DMS53 (cell line): ENCODE results near the gene SYCE3.

ENCODE experiments used
- DNase-seq: peaks from one replicate; lab custom pipeline; 2025; lab: John Stamatoyannopoulos, UW

Gene SYCE3

DNA sequence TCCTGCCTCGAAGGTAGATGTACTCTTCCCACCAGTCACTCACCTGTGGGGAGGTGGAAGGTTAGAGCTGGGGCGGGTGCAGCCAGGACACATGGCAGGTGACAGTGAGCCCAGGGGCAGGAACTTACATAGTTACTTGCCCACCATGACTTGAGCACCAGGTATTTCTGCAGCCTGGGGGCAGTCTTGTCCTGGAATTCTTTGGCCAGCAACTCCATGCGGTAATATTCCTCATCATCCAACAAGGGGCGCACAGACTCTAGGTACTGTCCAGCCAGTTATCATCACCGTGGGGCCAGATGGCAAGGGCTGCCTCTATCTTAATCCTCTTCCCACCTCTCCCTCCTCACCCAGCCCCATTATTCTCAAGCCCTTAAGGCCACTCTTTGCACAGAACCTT, 13.4 kb upstream of the SYCE3 start:
- peak; percentile 62 for DNase-seq

DNA sequence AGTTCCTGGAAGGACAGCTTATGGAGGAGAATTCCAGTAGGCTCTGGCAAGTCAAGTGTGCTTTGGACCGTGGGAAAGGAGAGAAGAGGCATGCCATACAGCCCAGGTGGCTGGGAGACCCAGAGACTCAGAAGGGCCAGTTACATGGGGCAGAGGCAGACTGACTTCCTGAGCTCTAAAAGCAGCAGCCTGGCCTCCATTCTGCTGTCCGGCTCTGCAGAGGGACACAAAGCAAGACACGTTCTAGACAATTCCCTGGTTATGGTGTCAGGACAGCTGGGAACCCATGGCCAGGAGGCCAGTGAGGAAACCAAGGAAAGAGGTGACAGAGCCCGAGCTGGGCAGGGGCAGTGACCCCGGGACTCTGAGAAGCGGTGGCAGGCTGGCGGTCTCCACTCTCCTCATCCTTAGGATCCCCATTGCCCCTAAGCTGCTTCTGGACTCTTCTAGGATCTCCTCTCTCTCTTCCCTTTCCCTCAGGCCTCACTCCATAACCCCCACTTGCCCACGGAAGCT, 12.8 kb upstream of the SYCE3 start:
- DNase-seq, result no peak

DNA sequence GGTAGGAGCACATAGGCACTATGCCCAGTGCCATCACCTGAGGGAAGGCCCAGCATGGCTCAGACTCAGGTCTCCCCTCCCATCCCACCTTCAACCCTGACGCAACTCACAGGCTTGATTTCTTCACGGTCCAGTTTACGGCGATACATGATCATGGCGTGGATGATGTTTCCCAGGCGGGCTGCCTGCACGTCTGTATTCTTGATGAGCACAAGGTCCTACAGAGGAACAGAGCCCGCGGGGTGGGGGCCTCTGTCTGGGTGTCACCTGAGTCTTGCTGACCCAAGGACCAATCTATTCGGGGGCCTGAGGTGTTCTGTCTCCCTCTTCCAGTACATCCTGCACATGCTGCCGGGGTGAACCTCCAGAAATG, 11.7 kb upstream of the SYCE3 start:
- no peak for DNase-seq

DNA sequence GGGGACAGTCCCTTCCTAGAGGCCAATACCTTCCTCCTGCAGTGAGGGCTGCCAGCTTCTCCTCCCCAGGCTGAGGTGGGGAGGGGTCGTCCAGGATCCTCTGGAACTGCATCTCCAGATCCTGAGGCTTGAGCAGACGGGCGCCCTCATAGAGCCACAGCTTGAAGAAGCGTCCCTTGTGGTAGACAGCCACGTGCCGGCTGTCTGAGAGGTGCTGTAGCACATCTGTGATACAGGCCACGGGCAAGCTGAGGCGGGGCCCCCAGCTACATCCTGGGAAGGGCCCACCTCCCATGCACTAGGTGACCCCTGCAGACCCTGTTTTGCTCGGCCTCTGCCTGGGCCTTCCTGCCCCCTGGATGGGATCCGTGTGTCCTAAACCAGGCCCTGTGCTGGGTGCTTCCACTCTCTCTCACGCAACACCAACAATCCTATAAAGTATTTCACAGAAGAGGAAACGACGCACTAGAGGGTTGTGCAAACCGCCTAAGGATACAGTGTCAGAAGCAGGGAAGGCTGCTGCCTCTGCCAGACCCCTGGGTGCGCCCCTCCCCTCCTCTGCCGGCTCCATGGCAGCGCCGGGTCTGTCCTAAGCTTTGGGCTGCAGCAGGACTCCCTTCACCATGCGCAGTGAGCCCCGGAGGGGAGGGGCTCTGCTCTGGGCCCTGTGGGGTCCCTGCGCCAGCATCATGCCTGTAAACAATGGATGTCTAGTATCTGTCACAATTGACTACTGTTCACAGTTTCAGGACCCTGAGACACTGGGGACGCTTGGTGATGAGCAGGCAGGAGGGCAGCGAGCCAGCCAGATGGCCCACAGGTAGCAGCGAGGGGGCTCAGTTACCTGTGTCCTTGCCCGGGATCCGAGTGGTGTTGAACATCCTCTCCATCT, 11.0 kb upstream of the SYCE3 start:
- no peak for DNase-seq

DNA sequence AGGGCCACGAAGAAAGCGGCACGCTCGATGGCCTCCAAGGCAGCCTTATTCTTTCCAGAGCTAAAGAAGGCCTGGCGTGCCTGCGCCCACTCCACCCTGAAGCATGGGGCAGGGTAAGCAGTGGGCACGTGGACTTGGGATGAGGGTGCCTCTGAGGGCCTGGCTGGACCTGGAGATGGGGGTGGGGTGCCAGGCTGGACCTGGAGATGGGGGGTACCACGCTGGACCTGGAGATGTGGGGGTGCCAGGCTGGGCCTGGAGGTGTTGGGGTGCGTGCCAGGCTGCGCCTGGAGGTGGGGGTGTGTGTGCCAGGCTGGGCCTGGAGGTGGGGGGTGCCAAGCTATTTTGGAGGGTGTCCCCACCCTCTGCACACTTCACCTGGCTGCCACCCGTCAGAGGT, 10.2 kb upstream of the SYCE3 start:
- DNase-seq, result no peak

DNA sequence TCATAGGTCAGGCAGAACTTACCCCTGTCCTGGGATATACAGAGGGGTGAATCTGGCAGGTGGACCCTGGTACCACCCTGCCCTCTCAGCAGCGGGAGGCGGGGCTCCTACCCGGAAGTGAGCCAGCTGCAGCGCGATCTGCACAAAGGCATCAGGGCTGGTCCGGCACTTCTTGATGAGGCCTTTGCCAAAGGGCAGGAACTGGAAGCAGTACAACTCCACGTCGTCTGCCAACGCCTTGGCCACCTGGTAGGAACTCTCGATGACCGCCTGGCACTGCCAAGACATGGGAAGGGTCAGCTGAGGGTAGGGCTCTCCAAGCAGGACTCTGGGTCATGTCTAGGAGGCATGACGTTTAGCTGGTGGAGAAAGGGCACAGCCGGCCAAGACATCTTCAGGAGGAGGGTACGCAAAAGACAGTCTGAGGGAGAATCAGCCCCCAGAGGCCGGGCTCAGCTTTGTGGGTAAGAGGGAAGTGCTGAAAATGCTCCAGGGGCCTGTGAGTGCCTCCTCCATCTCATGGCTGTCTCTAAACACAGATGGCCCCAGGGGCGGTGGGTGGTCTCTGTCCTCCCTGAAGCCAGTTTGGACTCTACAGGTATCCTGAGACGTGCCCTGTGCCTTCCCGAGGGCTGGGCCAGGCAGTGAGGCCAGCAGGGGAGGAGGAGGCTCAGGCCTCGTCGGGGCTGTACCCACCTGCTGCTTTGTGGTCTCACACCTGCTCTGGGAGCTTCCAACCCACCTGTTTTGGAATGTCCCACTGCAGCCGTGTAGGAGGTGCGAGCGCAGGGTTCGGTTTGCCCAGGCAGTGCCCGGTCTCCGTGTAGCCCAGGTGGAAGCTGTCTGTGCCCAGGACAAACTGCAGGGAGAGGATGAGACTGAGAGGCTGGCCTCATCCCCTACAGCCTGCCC, 8.8 kb upstream of the SYCE3 start:
- DNase-seq, result no peak

DNA sequence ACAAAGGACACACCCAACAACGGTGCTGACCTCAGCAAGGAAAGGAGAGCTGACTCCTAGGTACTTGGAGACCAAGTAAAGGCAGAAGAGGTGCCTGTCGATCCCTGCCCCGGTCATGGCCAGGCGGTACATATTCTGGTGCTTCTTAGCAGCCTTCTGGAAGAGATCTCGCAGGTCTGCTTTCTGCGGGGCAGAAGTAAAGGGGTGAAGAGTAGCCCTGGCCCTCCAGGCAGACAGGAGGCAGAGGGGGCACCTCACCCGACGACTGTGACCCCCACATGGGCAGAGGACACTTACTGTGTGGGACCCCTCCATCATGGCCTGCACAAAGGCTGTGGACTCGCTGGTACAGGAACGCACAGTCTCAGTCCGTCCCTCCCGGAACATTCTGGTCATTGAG, 8.1 kb upstream of the SYCE3 start:
- DNase-seq, result no peak

DNA sequence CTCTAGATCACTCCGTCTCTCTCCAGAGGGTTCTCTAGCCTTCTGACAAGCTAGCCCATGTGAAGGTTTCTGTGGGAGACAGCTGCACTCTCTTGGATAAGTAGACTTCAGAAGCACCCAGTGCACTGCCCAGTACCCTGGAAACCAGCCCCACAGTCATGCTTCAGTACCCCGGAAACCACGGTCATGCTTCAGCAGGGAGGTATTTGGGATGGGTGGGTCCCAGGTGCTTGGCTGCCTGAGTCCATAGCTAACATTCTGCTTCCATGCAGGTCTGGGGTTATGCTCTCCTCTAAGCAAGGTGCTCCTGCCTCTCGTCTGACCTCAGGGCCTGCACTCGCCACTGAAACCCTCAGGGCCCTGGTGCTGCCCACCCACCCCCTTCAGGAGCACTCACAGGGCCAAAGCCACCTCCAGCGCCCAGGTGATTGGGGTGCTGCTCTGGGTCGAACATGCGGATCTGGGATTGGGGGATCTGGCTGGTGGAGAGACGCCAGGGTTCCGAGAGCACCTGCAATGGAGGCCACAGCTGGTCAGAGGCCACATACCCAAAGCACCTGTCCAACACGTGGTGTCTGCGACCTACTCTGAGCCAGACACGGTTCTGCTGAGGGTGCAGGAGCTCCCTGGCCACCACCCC, 7.3 kb upstream of the SYCE3 start:
- DNase-seq, result no peak

DNA sequence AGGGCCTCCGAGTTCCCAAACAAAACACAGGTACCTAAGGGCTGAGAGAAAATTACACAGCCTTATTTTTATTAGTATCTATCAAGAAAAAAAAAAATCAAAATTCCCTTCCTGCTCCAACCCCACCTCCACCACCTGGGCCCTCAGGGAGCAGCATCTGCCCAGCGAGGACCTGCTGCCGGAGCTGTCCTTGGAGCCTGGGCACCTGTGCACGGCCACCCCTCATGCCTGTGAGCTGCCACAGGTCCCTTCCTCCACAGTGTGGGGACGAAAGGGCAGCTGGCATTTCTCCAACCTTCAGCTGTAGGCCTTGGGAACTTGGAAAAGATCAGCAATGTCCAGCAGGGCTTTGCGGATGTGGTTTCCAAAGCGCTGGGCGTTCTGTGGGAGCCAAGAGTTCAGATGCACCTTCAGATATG, 6.3 kb upstream of the SYCE3 start:
- DNase-seq, result peak; percentile 40

DNA sequence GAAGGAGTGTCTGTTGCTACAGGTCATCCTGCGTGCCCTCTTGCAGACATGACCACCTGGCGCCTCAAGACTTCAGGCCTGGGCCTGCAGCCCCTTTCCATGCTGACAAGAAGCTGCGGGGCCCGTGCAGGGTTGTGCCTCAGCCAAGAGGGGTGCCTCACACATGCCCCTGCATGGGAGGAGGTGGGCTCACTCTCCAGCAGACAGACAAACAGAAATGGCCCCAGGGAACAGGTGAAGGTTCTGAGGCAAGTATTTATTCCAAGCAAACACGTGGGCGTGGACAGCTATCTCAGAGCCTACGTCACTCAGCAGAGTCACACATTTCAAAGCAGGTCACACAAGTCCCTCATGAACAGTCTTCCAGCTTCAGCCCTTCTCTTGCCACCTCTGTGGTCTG, 5.9 kb upstream of the SYCE3 start:
- peak; percentile 58 for DNase-seq

DNA sequence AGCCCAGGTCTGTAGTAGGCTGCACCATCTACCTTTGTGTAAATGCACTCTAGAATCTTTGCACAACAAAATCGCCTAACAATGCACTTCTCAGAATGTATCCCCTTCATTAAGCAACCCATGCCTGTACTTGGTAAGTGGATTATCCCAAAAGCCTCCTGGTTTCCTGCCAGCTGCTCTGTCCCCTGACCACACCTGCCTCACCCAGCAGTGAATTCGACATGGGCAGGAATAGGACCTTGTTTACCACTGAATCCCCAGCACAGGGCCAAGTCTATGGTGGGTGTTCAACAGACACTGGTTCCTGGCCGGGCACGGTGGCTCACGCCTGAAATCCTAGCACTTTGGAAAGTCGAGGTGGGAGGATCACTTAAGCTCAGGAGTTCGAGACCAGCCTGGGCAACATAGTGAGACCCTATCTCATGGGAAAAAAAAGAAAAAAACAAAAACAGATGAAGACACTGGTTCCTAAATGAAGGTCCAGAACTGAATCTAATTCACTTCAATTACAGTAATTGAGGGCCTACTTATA, 5.1 kb upstream of the SYCE3 start:
- no peak for DNase-seq

DNA sequence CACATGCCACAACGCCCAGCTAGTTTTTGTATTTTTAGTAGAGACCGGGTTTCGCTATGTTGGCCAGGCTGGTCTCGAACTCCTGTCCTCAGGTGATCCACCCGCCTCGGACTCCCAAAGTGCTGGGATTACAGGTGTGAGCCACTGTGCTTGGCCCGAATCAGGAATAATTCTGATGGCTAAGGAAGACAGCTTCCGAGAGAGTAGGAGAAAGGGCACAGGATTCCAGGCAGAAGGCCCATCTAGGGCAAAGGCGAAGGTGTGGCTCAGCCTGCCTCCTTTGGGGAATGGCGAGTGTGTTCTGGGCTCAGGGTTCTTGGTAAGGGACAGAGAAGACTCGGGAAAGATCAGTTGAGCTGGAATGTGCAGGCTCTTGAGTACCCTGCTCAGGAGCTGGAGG, 1.6 kb upstream of the SYCE3 start:
- DNase-seq, result no peak

DNA sequence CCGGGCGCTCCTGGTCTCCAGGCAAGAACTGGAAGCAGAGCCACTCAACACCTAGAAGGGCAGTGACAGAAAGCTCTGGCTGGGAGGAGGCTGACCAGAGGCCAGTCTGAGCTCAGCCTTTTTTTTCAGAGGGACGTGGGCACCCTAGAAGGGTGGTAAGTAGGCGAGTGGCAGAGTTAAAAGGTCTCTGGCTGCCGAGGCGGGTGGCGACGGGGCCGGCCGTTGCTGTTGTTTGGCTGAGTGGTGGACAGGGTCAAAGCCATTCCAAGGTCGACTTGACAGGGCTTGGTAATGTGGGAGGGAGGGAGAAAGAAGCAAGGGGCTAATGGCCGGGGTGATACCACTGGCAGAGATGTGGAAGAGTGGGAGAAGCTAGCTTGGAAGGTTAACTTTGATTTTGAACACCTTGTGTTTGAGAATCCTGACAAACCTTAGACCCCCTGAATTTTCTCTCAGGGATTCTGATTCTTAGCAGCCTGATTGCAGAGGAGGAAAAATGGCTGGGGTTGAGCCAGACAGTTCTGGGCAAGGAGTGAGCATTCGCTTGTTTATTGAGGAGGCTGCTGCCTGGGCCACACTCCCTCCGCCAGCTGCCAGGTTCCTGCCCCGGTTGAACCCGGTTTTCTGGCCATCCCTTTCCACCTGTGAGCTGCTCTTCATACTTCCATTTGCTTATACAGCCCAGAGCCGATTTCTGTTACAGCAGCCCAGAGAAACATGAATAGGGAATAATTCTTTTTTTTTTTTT, 868 bp upstream of the SYCE3 start:
- DNase-seq, result no peak

DNA sequence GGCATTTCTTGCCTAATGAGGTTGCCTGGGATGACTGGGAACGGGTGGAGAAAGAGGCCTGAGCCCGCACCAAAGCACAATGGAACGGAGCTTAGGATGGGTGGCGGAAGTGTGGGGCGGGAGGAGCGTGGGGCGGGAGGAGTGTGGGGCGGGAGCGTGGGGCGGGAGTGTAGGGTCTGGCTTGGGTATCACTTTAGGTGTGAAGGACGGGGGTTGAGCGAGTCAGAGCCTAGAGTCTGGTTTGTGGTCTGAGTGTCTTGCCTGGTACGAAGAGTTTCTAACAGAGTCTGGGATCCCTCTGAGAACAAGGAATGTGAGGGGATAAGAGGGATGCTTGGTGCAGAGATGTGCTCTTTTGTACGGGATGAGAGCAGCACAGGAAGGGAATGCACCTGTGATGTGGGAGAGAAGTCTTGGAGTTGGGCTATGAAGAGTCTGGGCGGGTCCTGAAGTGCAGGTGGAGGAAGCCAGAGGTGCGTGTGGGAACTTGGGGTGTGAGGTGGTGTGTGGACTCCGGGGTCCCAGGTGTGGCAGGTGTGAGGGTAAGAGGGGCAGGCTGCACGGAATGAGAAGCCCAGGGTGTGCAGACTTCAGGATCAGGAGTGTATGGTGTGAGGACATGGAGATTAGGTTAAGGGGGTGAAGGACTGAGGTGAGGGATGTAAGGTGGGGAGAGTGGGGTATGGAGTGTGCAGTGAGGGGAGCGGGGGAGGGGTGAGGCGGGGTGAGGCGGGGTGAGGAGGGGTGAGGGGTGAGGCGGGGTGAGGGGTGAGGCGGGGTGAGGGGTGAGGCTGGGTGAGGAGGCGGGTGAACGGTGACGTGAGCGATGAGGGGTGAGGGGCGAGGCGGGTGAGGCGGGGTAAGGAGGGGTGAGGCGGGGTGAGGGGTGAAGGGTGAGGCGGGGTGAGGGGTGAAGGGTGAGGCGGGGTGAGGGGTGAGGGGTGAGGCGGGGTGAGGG, 1.0 kb downstream of the SYCE3 start:
- DNase-seq, result no peak

DNA sequence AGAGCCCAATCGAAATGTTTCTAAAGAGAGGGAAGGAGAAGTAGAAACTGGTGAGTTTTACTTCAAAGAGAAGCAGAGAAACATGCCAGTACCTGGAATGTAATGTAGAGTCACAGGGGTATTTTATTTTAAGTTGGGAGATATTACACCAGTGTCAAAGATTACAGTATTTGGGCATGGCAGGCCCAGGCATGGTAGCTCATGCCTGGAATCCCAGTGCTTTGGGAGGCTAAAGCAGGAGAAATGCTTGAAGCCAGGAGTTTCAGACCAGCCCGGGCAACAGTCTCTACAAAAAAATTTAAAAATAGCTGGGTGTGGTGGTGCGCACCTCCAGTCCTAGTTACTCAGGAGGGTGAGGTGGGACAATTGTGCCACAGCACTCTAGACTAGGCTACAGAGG, 2.7 kb downstream of the SYCE3 start:
- DNase-seq, result no peak

DNA sequence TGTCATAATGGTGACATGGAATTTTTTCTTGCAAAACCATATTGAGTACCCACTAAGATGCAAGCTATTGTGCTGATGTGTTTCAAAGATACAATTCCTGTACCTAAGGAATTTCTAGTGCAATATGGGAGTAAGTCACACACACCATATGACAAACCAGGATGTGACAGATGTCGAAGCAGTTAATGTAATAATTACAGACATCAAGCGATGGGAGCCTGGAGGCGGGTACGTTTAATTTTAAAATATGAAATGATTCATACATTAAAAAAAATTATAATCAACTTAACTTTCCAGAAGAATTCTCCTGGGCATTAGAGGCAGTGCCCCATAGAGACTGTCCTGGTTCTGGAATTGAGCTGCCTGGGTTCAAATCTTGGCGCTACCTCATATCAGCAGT, 6.0 kb downstream of the SYCE3 start:
- DNase-seq, result no peak

DNA sequence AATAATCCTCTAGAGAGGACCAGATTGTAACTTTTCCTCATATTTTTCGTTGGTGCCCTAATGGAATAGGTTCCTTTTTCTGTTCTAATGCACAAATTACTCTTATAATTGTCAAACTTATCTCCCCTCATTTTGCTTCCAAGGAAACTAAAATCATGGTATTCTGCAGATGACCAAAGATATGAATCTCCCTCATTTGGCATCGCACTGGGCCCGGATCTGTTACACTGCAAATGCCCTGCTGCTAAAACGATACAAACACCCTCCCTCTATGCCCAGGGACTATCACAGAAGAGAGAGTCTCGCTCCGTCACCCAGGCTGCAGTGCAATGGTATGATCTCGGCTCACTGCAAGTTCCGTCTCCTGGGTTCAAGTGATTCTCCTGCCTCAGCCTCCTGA, 9.4 kb downstream of the SYCE3 start:
- no peak for DNase-seq

DNA sequence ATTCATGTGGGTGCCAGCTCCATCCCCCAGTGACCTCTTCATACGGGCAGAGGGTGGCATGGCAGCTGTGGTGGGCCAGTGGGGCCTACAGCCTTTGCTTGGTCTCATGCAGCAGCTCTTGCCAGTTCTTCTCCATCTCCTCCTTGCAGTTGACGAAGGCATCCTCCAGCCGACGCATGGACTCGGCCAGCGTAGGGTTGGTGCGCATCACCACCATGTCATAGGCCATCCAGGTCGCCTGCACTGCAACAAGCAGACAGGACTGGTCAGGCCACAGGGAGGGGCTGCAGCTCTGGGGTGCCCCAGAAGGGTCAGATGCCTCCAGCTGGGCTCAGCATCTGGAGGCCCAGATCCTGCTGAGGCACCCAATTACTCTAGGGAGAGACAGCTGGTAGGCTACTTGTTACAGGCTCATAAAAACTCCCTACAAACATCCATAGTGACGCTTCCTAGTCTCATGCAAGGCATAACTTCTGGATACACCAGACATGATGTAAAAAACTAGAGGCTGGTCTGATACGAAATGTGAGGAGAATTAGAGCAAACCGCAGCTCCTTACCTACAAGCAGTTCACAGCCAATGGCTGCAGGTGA, 11.5 kb downstream of the SYCE3 start:
- DNase-seq, result no peak

DNA sequence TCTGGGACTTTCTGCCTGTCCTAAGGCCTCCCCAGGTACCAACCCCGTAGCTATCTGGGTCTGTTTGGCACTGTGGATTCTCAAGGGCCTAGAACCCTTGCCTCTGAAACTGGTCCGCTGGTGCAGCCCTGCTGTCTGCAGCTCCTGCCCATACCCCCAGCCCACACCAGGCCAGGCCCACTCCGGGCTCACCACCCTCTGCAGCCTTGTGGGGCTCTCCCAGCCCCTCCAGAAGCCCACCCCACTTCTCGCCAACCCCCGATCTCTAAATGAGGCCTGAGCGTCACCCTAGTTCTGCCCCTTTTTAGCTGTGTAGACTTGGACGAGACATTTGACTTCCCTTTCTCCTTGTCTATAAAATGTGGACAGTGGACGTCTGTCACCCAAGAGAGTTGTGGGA, 12.3 kb downstream of the SYCE3 start:
- no peak for DNase-seq
